Natural killer cell (primary cell): ENCODE measurements around the gene TSSK3. TPM values are rescaled to one million over a fixed set of nuclear protein-coding genes. Genes with fewer than 3 reads are reported as not detected.
A peak's percentile ranks its signal among the peaks of the same experiment; 100 is the strongest.

Experiments
- ATAC-seq, 3 donors: fragments of 150-1000 bp in 2 of 3; fragments of 200-7000 bp in 1 of 3; cut with Tn5 transposase; 1 replicate in 1 of 3; 2 replicates in 2 of 3; pipeline ENCODE4 v1.10.0; 2021; ENCODE audit warnings: mild to moderate bottlenecking in 2 of 3, moderate library complexity in 2 of 3
- DNase-seq, 2 donors: peaks; one replicate each; pipeline versions ENCODE4 v3.0.0 to v3.0.0-alpha.2; 2013 to 2021; ENCODE audit warnings: mixed read lengths in 1 of 2
- H3K27ac ChIP-seq: one replicate; pipeline ENCODE4 v1.5.1; 2013; ENCODE audit warnings: mild to moderate bottlenecking, low read length
- H3K27me3 ChIP-seq: one replicate; pipeline ENCODE4 v1.6.1; 2013; ENCODE audit warnings: low read length; ENCODE audit not compliant: control insufficient read depth, insufficient read depth
- H3K36me3 ChIP-seq: one replicate; pipeline ENCODE4 v1.6.1; 2013; ENCODE audit warnings: low read length; ENCODE audit not compliant: control insufficient read depth, insufficient read depth
- H3K4me1 ChIP-seq: one replicate; pipeline ENCODE4 v1.6.1; 2013; ENCODE audit warnings: low read length; ENCODE audit not compliant: control insufficient read depth, insufficient read depth
- H3K4me3 ChIP-seq: one replicate; pipeline ENCODE4 v1.5.1; 2013; ENCODE audit warnings: low read length
- H3K9me3 ChIP-seq: one replicate; pipeline ENCODE4 v1.6.1; 2013; ENCODE audit warnings: low read length; ENCODE audit not compliant: control insufficient read depth, insufficient read depth
- H3K27ac Mint-ChIP-seq, 2 donors: one replicate each; pipeline ENCODE4 v1.8.0; 2022; ENCODE audit warnings: mild to moderate bottlenecking in 2 of 2, mixed read lengths in 2 of 2, moderate library complexity in 1 of 2
- H3K27me3 Mint-ChIP-seq, 2 donors: one replicate each; pipeline ENCODE4 v1.8.0; 2022; ENCODE audit warnings: low read depth in 2 of 2, mixed read lengths in 2 of 2
- H3K36me3 Mint-ChIP-seq: one replicate; pipeline ENCODE4 v1.8.0; 2022; ENCODE audit warnings: mixed read lengths
- H3K4me1 Mint-ChIP-seq, 2 donors: one replicate each; pipeline ENCODE4 v1.8.0; 2022; ENCODE audit warnings: mixed read lengths in 2 of 2
- H3K4me3 Mint-ChIP-seq: one replicate; pipeline ENCODE4 v1.8.0; 2022; ENCODE audit warnings: mild to moderate bottlenecking, moderate library complexity, mixed read lengths
- H3K9me3 Mint-ChIP-seq, 2 donors: one replicate each; pipeline ENCODE4 v1.8.0; 2022; ENCODE audit warnings: mixed read lengths in 2 of 2
- WGBS: methylation state at CpG from one replicate; pipeline ENCODE4 v1.1.7; 2013; ENCODE audit warnings: missing lambda C conversion rate; ENCODE audit not compliant: insufficient coverage; 5-methylcytosine and 5-hydroxymethylcytosine counted together
- intact Hi-C: fragments of 100-400 bp; cut with micrococcal nuclease; formaldehyde crosslinking; loops from one replicate; pipeline ENCODE4 v1.14.2; 2022
- total RNA-seq, 4 donors: library from RNA; stranded (reverse); fragments of 120-200 nt in 1 of 4; gene quantifications; one replicate each; pipeline versions ENCODE4 v1.2.3 to v1.2.4, GENCODE V29; 2013 to 2022
- TF ChIP-seq, protein P1 (sequence below): fragments of 200-600 bp; IDR thresholded peaks from one replicate; pipeline ENCODE4 v1.8.0; 2022; ENCODE audit warnings: antibody characterized with exemption

The TSSK3 gene
- total RNA-seq, 3 donors from 2014 or later (not counting 1 experiment from before 2014, with no cell fraction given): 1.2 to 3.7 (median 1.4) TPM

DNA sequence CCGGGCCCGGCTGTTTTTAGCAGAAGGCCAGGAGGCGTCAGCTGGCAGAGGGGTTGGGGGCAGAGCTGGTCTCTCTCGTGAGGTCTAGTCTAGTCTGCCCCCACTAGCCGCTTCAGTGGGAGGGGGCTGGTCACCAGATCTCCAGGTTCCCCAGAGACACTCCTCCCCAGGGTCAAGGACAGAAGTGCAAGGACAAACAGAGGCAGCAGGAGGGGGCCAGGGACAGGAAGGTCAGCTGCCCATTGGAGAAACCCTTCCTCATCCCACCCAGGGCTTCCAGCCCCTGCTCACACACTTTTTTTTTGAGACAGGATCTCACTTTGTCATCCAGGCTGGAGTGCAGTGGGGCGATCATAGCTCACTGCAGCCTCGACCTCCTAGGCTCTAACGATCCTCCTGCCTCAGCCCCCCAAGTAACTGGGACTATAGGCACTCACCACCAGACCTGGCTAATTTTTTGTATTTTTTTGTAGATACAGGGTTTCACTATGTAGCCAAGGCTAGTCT lies 10.0 kb upstream of the TSSK3 start:
- no peaks in the 10 kb centered on the region for H3K36me3 Mint-ChIP-seq
- WGBS: 80% methylated on average over 8 of the region's 8 CpGs
- H3K9me3 ChIP-seq: no peaks in the 10 kb centered on the region
- no peak for ATAC-seq
- intact Hi-C loops: loop anchor here (5.0 kb wide), 1 partner anchor 40 kb away; the partner anchor contains the start of gene BSDC1
- no peaks in the 10 kb centered on the region for H3K27me3 Mint-ChIP-seq
- H3K27ac Mint-ChIP-seq: peak overlapping the region; percentile 34 to 72
- H3K9me3 Mint-ChIP-seq: no peaks in the 10 kb centered on the region
- no peaks in the 10 kb centered on the region for H3K27me3 ChIP-seq
- peak overlapping the region; percentile 76 for H3K4me3 Mint-ChIP-seq
- DNase-seq: no peak
- peak overlapping the region; percentile 58 for H3K27ac ChIP-seq
- TF ChIP-seq, protein P1, sequence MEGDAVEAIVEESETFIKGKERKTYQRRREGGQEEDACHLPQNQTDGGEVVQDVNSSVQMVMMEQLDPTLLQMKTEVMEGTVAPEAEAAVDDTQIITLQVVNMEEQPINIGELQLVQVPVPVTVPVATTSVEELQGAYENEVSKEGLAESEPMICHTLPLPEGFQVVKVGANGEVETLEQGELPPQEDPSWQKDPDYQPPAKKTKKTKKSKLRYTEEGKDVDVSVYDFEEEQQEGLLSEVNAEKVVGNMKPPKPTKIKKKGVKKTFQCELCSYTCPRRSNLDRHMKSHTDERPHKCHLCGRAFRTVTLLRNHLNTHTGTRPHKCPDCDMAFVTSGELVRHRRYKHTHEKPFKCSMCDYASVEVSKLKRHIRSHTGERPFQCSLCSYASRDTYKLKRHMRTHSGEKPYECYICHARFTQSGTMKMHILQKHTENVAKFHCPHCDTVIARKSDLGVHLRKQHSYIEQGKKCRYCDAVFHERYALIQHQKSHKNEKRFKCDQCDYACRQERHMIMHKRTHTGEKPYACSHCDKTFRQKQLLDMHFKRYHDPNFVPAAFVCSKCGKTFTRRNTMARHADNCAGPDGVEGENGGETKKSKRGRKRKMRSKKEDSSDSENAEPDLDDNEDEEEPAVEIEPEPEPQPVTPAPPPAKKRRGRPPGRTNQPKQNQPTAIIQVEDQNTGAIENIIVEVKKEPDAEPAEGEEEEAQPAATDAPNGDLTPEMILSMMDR: no peak
- H3K36me3 ChIP-seq: no peaks in the 10 kb centered on the region
- peaks cover 39% of the 10 kb centered on the region for H3K4me1 ChIP-seq
- H3K4me1 Mint-ChIP-seq: peaks cover 28 to 50% of the 10 kb centered on the region in 2 donors
- peak overlapping the region; percentile 47 for H3K4me3 ChIP-seq

DNA sequence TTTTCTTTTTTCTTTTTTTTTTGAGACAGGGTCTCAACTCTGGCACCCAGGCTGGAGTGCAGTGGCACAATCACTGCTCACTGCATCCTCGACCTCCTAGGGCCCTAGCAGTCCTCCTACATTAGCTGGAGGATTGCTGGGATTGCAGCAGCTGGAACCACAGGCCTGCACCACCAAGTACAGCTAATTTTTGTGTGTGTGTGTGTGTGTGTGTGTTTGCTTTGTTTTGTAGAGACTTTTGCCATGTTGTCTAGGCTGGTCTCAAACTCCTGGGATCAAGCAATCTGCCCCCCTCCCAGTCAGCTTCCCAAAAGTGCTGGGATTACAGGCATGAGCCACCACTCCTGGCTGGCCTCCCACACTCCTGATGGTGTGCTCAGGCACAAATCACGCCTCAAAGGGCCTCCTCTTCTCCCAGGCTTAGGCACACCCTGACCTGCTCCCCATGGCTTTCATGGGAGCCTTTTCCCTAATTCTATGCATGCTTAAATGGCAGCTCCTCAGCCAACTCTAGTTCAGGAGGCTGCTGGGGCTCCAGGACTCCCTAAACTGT lies 9.4 kb upstream of the TSSK3 start:
- Mint-ChIP-seq H3K27me3 (no peaks in the 10 kb centered on the region), H3K4me3 (peak overlapping the region; percentile 76)

GRCh38 chr1:32353431-32353830 lies 8.9 kb upstream of the TSSK3 start:
- ATAC-seq (no peak), DNase-seq (no peak)
- Histone ChIP-seq H3K27ac (no peak overlapping the region), H3K4me3 (no peak overlapping the region), H3K27me3 (no peaks in the 10 kb centered on the region), H3K36me3 (no peaks in the 10 kb centered on the region), H3K4me1 (peaks cover 34% of the 10 kb centered on the region), H3K9me3 (no peaks in the 10 kb centered on the region)
- Mint-ChIP-seq H3K27me3 (no peaks in the 10 kb centered on the region), H3K9me3 (no peaks in the 10 kb centered on the region), H3K4me1 (peaks cover 28 to 43% of the 10 kb centered on the region in 2 donors), H3K27ac (peak overlapping the region; percentile 34 to 72), H3K36me3 (no peaks in the 10 kb centered on the region), H3K4me3 (peak overlapping the region; percentile 62)
- TF ChIP-seq, protein P1: no peak
- WGBS: 71% methylated on average over 2 of the region's 2 CpGs
- intact Hi-C loops: loop anchor here (5.0 kb wide), 1 partner anchor 39 kb away; the partner anchor contains the start of gene BSDC1

More for the DNA sequence above, 9.4 kb upstream of the TSSK3 start:
- intact Hi-C loops: loop anchor here (5.0 kb wide), 1 partner anchor 39 kb away; the partner anchor contains the start of gene BSDC1
- ATAC-seq: no peak
- DNase-seq: no peak
- no peaks in the 10 kb centered on the region for H3K36me3 ChIP-seq
- peak overlapping the region; percentile 34 to 72 for H3K27ac Mint-ChIP-seq
- H3K36me3 Mint-ChIP-seq: no peaks in the 10 kb centered on the region
- TF ChIP-seq, protein P1: no peak
- no peaks in the 10 kb centered on the region for H3K9me3 Mint-ChIP-seq
- H3K9me3 ChIP-seq: no peaks in the 10 kb centered on the region
- no peak overlapping the region for H3K27ac ChIP-seq
- H3K4me1 ChIP-seq: peaks cover 39% of the 10 kb centered on the region
- H3K27me3 ChIP-seq: no peaks in the 10 kb centered on the region
- H3K4me1 Mint-ChIP-seq: peaks cover 28 to 48% of the 10 kb centered on the region in 2 donors
- WGBS: 100% methylated on average over 2 of the region's 2 CpGs
- no peak overlapping the region for H3K4me3 ChIP-seq
